LNCaP clone FGC (cell line): Measurements from ENCODE around the gene MDN1.

ENCODE experiments used
- DNase-seq: peaks from one replicate; pipeline ENCODE4 v3.0.0-alpha.2; 2011; ENCODE audit warnings: low read depth
- H3K4me3 ChIP-seq: 2 replicates; pipeline ENCODE4 v1.5.1; 2011; ENCODE audit warnings: mild to moderate bottlenecking, low read depth, low read length, control low read depth
- CTCF ChIP-seq: IDR thresholded peaks from 2 replicates; pipeline ENCODE4 v1.5.1; 2012; ENCODE audit warnings: mild to moderate bottlenecking; ENCODE audit not compliant: control insufficient read depth, insufficient read depth; ENCODE audit errors: extremely low read depth

MDN1 gene

GRCh38 chr6:89702349-89702748 is 117.2 kb downstream of the MDN1 start:
- TF ChIP-seq CTCF: no peak
- no peak overlapping the region for H3K4me3 ChIP-seq
- DNase-seq: no peak

GRCh38 chr6:89695667-89696066 is 123.9 kb downstream of the MDN1 start:
- H3K4me3 ChIP-seq: no peak overlapping the region
- no peak for TF ChIP-seq CTCF
- DNase-seq: no peak

GRCh38 chr6:89694428-89694827 is 125.2 kb downstream of the MDN1 start:
- no peak overlapping the region for H3K4me3 ChIP-seq
- TF ChIP-seq CTCF: no peak
- DNase-seq: no peak

GRCh38 chr6:89693207-89693606 is 126.4 kb downstream of the MDN1 start:
- no peak overlapping the region for H3K4me3 ChIP-seq
- no peak for DNase-seq
- no peak for TF ChIP-seq CTCF

- H3K4me3 ChIP-seq: no peak overlapping the region
- no peak for DNase-seq
- TF ChIP-seq CTCF: no peak
Measured at GRCh38 chr6:89692256-89692655, 127.3 kb downstream of the MDN1 start.

- TF ChIP-seq CTCF: no peak
- H3K4me3 ChIP-seq: no peak overlapping the region
- DNase-seq: no peak
Measured at GRCh38 chr6:89690944-89691324, 128.7 kb downstream of the MDN1 start.

GRCh38 chr6:89689732-89690131 is 129.9 kb downstream of the MDN1 start:
- H3K4me3 ChIP-seq: no peak overlapping the region
- no peak for DNase-seq
- TF ChIP-seq CTCF: no peak
